SH-SY5Y (cell line): Measurements from ENCODE around the gene MYBPH.

Source experiments
- GATA2 ChIP-seq: IDR thresholded peaks from 2 replicates; pipeline ENCODE4 v1.6.1; 2011; ENCODE audit warnings: mild to moderate bottlenecking, low read depth, low read length
- GATA3 ChIP-seq: IDR thresholded peaks from 2 replicates; pipeline ENCODE4 v1.6.1; 2011; ENCODE audit warnings: low read depth, mild to moderate bottlenecking, low read length, moderate library complexity

Gene MYBPH

GRCh38 chr1:203175237-203175826 is at the start of gene MYBPH:
Gene MYBPH, minus strand, starts transcription at chr1:203175826. Its CDS starts 71 bp downstream, at chr1:203175755.
- TF ChIP-seq GATA2 = no peak
- TF ChIP-seq GATA3 = no peak

- TF ChIP-seq GATA3 (no peak), GATA2 (no peak)
These were observed 49.4 kb upstream of the MYBPH start for GRCh38 chr1:203225071-203225470.

GRCh38 chr1:203223012-203223775 is 47.6 kb upstream of the MYBPH start:
- TF ChIP-seq GATA2 (no peak), GATA3 (no peak)

- TF ChIP-seq GATA3 (no peak), GATA2 (no peak)
These were observed 44.3 kb upstream of the MYBPH start for GRCh38 chr1:203219934-203220333.

GRCh38 chr1:203219171-203219570 is 43.5 kb upstream of the MYBPH start:
- TF ChIP-seq GATA3 (no peak), GATA2 (no peak)

GRCh38 chr1:203217668-203218067 is 42.0 kb upstream of the MYBPH start:
- no peak for TF ChIP-seq GATA3
- TF ChIP-seq GATA2 = no peak

GRCh38 chr1:203217139-203217655 is 41.6 kb upstream of the MYBPH start:
- no peak for TF ChIP-seq GATA2
- TF ChIP-seq GATA3 = no peak

- TF ChIP-seq GATA2 (no peak), GATA3 (no peak)
These were observed 40.9 kb upstream of the MYBPH start for GRCh38 chr1:203216274-203217138.

GRCh38 chr1:203215573-203215972 is 39.9 kb upstream of the MYBPH start:
- TF ChIP-seq GATA3 = no peak
- no peak for TF ChIP-seq GATA2

- TF ChIP-seq GATA3 = no peak
- no peak for TF ChIP-seq GATA2
These were observed 39.2 kb upstream of the MYBPH start for GRCh38 chr1:203214871-203215270.

GRCh38 chr1:203213126-203213525 is 37.5 kb upstream of the MYBPH start:
- TF ChIP-seq GATA3 (no peak), GATA2 (no peak)

- TF ChIP-seq GATA3 (no peak), GATA2 (no peak)
These were observed 36.2 kb upstream of the MYBPH start for GRCh38 chr1:203211812-203212211.

GRCh38 chr1:203210988-203211387 is 35.4 kb upstream of the MYBPH start:
- TF ChIP-seq GATA3 = no peak
- TF ChIP-seq GATA2 = no peak

GRCh38 chr1:203210350-203210749 is 34.7 kb upstream of the MYBPH start:
- no peak for TF ChIP-seq GATA2
- TF ChIP-seq GATA3 = no peak

GRCh38 chr1:203208181-203208580 is 32.6 kb upstream of the MYBPH start:
- TF ChIP-seq GATA2 = no peak
- TF ChIP-seq GATA3 = no peak
